Esophagus squamous epithelium (tissue), 4 donors: ENCODE measurements around the gene EHMT1.

Source experiments
- POLR2A ChIP-seq, 4 donors: fragments of 450-650 bp; IDR thresholded peaks; one replicate each; pipeline ENCODE4 v1.6.1; 2017; ENCODE audit warnings: antibody characterized with exemption in 4 of 4, mild to moderate bottlenecking in 4 of 4, moderate library complexity in 3 of 4
- TF ChIP-seq, protein P1 (sequence below), 6 experiments: fragments of 450-650 bp in 4 of 6; fragments of 200-600 bp in 2 of 6; sonication (generic) in 2 of 6; IDR thresholded peaks; one replicate each; pipeline ENCODE4 v1.5.1; 2016 to 2019; ENCODE audit warnings: antibody characterized with exemption in 6 of 6, mild to moderate bottlenecking in 4 of 6, moderate library complexity in 4 of 6

- TF ChIP-seq, protein P1, sequence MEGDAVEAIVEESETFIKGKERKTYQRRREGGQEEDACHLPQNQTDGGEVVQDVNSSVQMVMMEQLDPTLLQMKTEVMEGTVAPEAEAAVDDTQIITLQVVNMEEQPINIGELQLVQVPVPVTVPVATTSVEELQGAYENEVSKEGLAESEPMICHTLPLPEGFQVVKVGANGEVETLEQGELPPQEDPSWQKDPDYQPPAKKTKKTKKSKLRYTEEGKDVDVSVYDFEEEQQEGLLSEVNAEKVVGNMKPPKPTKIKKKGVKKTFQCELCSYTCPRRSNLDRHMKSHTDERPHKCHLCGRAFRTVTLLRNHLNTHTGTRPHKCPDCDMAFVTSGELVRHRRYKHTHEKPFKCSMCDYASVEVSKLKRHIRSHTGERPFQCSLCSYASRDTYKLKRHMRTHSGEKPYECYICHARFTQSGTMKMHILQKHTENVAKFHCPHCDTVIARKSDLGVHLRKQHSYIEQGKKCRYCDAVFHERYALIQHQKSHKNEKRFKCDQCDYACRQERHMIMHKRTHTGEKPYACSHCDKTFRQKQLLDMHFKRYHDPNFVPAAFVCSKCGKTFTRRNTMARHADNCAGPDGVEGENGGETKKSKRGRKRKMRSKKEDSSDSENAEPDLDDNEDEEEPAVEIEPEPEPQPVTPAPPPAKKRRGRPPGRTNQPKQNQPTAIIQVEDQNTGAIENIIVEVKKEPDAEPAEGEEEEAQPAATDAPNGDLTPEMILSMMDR (IDR thresholded peaks at IDR 0.05), result no peak
- no peak for TF ChIP-seq POLR2A (IDR thresholded peaks at IDR 0.05)
Measured at GRCh38 chr9:137606005-137606621, 12.7 kb upstream of the EHMT1 start.
